Breast epithelium (tissue), 3 donors: ENCODE measurements around the gene FBXO3.

Experiments
- POLR2A ChIP-seq: fragments of 450-650 bp; IDR thresholded peaks from one replicate; pipeline ENCODE4 v1.6.1; 2016; ENCODE audit warnings: antibody characterized with exemption, mild to moderate bottlenecking, moderate library complexity
- TF ChIP-seq, protein P1 (sequence below), 3 donors: fragments of 450-650 bp; IDR thresholded peaks; one replicate each; pipeline ENCODE4 v1.5.1; 2016 to 2017; ENCODE audit warnings: antibody characterized with exemption in 3 of 3, mild to moderate bottlenecking in 3 of 3, moderate library complexity in 3 of 3

DNA sequence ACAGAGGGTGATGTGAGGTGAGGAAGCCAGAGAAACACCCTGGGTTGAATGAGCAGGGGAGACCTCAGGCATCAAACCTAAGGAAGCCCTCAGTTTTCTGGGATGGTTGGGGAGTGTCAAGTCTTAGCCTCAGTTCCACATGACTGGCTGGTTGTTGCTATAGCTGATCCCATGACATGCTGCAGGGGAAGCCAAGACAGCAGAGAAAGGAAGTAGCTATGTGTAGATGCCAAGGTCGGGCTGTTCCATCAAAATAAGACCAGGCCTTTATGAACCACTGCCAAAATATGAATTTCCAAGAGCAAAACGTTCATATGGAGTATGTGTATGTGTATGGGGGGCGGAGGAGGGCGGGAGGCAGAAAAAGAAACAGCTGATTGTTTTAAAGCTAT lies 49.7 kb downstream of the FBXO3 start:
- no peak for TF ChIP-seq POLR2A
- TF ChIP-seq, protein P1, sequence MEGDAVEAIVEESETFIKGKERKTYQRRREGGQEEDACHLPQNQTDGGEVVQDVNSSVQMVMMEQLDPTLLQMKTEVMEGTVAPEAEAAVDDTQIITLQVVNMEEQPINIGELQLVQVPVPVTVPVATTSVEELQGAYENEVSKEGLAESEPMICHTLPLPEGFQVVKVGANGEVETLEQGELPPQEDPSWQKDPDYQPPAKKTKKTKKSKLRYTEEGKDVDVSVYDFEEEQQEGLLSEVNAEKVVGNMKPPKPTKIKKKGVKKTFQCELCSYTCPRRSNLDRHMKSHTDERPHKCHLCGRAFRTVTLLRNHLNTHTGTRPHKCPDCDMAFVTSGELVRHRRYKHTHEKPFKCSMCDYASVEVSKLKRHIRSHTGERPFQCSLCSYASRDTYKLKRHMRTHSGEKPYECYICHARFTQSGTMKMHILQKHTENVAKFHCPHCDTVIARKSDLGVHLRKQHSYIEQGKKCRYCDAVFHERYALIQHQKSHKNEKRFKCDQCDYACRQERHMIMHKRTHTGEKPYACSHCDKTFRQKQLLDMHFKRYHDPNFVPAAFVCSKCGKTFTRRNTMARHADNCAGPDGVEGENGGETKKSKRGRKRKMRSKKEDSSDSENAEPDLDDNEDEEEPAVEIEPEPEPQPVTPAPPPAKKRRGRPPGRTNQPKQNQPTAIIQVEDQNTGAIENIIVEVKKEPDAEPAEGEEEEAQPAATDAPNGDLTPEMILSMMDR (IDR thresholded peaks at IDR 0.05), result no peak
